ENCODE data around the gene FXYD7.
"Not testable (repeated sequence)": the region's sequence is repeated elsewhere in the genome, so short reads cannot be mapped to it uniquely, and the experiment has no call there.

FXYD7 gene

GRCh38 chr19:35143231-35143715 lies at the start of gene FXYD7:
Gene FXYD7, plus strand, starts transcription at chr19:35143255. Its CDS starts 79 bp downstream, at chr19:35143334.
- no peak for DNase-seq

DNA sequence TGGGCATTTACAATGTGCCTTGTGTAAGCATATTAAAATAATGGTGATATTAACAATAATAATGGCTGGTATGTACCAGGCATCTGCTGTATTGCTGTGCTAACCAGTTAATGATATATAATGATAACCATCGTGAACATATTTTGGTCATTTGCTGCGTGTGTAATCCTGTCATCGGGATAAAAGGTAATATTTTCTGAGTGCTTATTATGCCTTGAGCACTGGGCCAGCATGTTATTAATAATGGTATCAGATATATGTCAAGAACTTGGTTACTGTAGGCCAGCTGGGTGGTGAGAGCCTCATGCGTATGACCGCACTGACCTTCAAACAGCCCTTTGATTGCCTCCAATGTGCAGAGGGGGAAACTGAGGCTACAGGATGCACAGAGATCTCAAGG lies 49.6 kb upstream of the FXYD7 start:
- no peak for DNase-seq

- DNase-seq, result no peak
Measured at GRCh38 chr19:35093941-35094647, 49.0 kb upstream of the FXYD7 start.

- no peak for DNase-seq
Measured at GRCh38 chr19:35094656-35095055, 48.4 kb upstream of the FXYD7 start.

DNA sequence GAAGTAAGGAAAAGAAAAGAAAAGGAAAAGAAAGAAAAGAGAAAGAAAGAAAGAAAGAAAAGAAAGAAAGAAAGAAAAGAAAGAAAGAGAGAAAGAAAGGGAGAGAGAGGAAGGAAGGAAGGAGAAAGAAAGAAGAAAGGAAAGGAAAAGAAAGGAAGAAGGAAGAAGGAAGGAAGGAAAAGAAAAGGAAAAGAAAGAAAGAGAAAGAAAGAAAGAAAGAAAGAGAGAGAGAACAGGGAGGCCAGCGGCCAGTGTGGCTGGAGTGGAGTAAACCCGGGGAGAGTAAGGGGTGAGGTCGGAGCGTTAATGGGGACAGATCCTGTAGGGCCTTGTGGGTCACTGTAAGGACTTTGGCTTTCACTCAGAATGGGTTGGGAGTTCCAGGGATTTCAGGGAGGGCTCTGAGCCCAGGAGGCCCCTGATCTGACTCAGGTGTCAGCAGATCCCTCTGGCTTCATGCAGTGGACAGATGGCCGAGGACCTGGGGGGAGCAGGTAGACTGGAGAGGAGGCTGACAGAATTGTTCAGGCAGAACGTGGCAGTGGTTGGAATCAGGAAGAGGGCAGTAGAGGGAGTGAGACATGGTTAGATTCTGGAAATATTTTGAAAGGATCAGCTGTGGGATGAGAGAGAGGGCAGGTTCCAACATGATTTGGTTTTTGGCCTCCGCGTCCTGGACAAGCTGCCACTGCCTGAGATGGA lies 47.2 kb upstream of the FXYD7 start:
- DNase-seq, result no peak

DNA sequence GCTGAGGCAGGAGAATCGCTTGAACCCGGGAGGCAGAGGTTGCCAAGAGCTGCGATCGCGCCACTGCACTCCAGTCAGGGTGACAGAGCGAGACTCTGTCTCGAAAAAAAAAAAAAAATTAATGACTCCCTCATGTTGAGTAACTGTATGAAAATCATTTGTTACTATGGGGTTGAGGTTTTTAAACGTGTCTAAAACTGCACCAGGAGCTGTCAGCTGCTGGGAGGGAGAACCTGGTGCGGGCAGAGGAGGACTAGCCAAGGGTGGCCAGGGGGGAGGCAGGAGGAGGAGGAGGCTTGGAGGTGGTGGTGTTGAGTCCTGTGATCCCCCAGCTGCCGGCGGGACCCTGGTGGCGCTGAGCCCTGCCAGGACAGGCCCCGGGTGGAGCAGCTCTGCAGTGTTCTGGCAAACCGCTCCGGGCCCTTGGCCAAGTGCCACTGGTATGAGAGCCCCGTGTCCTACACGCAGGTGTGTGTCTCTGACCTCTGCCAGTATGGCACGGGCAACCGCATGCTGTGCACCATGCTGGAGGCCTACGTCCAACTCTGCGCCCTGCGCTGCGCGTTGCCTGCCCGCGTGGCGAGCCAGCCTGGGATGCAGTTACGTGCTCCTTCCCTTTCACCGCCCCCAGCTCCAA lies 44.5 kb upstream of the FXYD7 start:
- DNase-seq, result no peak

DNA sequence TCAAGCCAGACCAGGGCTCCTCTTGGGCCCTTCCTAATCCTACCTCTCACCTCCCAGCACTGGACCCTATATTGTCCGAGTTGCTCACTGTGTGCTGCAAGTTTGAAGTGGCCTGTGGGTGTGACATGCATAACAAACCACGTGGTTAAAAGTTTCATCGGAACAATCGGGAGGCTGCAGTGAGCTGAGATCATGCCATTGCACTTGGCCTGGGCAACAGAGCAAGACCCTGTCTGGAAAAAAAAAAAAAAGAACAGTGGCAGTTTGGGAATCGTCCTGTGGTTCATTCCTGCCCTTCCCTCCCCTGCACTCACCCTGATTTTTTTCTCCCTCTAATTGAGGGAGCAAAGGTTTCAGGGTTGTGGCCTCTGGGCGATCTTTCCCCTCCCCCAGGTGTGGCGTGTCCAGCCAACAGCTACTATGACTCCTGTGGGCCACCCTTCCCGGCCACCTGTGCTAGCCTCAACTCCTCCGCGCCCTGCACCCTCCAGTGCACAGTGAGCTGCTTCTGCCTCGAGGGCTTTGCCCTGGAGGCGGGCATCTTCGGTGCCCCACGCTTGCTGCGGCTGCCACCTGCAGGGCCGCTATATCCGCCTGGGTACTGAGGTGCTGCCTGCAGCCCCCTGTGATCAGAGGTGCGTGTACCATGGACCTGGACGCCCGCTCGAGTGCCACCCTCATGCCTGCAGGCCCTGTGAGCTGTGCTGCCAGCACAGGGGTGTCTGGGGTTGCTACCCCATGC lies 43.7 kb upstream of the FXYD7 start:
- no peak for DNase-seq

DNA sequence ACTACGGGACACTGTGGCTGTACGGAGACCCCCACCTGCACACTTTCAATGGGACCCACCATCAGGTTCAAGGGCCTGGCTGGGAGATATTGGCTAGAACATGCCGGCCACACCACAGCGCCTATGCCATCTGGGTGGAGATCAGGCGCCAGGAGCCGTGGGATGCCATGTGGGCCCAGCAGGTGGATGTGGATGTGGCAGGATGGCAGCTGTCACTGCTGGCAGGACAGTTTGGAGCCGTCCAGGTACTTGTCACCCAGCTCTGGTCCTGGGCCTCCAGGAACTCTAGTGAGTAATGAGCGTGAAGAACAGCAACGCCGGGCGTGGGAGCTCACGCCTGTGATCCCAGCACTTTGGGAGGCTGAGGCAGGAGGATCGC lies 43.2 kb upstream of the FXYD7 start:
- no peak for DNase-seq

DNA sequence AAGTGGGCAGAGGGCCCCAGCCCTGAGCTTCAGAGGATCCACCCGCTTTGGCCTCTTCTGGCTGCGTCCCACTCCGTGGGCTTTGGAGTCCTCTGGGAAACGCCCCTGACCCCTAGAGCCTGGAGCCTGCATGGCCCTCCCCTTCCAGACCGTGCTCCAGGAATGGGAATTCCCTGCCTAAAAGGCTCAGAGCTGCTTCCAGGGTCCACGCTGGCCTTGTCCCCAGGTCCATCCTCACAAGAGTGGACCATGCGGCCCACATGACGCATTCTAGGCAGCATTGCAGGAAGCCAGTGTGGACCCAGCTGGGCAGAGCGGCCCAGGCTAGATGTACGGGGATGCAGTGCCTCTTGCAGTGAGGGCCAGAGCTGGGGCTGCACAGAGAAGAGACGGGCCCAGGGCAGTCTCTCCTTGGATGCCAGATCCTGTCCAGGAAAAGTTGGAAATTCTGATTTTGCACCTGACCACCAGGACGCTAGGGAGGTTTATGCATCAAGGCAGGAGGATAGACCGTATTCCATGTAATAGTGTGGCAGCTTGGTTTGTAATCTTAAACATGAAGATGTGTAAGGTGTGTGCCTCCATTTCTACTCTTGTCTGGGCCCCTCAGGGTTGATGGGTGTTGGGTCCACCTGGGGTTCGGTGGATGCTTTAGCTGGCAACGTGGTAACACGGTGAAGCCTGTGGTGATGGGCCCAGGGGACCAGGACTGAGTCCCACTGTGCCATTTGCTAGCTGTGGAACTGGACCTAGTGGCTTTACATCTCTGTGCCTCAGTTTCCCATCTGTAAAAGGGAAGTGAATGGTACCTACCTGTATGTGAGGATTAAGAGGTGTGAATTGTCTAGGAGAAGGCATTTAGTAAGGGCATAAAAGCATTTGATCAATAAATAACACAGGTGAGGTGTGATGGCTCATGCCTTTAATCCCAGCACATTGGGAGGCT lies 42.2 kb upstream of the FXYD7 start:
- no peak for DNase-seq

DNA sequence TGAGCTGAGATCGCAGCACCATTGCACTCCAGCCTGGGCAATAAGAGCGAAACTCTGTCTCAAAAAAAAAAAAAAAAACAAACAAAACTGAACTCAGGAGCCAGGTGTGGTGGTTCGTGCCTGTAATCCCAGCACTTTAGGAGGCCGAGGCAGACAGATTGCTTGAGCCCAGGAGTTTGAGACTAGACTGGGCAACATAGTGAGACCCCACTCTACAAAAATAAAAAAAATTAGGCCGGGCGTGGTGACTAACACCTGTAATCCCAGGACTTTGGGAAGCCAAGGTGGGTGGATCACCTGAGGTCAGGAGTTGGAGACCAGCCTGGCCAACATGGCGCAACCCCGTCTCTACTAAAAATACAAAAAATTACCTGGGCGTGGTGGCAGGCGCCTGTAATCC lies 41.1 kb upstream of the FXYD7 start:
- DNase-seq, result not testable (repeated sequence)

DNA sequence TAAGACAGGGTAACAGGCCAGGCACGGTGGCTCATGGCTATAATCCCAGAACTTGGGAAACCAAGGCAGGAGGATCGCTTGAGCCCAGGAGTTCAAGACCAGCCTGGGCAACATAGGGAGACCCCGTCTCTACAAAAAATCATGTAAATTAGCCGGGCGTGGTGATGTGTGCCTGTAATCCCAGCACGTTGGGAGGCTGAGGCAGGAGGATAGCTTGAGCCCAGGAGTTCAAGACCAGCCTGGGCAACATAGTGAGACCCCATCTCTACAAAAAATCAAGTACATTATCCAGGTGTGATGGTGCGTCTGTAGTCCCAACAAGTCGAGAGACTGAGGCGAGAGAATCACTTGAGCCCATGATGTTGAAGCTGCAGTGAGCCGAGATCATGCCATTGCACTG lies 39.4 kb upstream of the FXYD7 start:
- not testable (repeated sequence) for DNase-seq

- no peak for DNase-seq
Measured at GRCh38 chr19:35104361-35104760, 38.7 kb upstream of the FXYD7 start.

DNA sequence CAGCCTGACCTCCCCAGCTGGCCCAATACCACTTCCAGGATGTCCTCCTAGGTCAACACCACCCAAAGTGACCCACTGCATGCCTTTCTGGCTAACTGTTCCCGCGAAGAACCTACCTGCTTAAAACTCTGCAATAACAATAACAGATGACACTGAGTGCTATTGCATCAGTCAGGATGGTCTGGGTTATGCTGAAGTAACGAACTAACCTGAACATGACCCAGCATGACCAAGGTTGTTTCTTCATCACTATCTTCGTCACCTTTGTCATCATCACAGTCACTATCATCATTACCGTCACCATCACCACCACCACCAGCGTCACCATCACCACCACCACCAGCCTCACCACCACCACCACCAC lies 38.0 kb upstream of the FXYD7 start:
- no peak for DNase-seq

DNA sequence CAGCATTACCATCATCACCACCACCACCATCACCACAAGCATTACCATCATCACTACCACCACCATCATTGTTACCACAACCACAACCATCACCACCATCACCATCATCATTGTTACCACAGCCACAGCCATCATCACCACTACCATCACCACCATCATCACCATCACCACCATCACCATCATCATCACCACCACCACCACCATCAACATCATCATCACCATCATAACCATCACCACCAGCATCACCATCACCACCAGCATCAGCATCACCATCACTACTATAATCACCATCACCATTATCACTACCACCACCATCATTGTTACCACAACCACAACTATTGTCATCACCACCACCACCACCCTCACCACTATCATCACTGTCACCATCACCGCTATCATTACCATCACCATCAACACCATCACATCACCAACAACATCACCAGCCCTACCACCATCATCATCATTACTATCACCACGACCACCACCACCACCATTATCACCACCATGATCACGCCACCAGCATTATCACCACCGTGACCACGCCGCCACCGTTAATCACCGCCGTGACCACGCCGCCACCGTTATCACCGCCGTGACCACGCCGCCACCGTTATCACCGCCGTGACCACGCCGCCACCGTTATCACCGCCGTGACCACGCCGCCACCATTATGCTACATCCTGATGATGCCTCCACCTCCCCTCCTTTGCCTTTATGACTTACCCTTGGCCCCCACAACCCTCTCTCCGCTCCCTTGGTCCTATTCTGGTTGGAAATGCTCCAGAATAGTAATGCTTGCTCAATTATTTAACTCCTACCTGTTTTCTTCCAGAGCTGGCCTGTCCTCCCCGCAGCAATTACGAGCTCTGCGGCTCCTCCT lies 37.4 kb upstream of the FXYD7 start:
- DNase-seq, result no peak

GRCh38 chr19:35106291-35106583 lies 36.8 kb upstream of the FXYD7 start:
- no peak for DNase-seq

GRCh38 chr19:35106898-35107541 lies 36.0 kb upstream of the FXYD7 start:
- DNase-seq, result no peak

DNA sequence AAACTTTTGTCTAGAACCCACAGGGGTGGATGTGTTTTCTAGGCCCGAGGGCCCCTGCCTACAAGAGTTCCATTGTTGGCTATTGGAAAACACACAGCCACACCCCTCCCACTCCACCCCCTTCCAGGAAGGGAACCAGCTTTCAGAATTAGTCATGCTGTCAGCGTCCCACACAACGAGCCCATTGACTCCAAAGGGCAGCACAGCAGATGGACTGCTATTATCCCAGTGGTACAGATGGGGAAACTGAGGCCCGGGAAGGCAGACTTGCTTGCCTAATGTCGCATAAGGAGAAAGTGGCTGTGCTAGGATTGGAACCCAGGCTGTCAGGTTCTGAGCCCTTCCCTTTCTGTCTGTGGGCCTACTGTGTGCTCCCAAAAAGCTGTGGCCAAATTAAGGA lies 35.5 kb upstream of the FXYD7 start:
- peak; percentile 34 to 46 for DNase-seq

DNA sequence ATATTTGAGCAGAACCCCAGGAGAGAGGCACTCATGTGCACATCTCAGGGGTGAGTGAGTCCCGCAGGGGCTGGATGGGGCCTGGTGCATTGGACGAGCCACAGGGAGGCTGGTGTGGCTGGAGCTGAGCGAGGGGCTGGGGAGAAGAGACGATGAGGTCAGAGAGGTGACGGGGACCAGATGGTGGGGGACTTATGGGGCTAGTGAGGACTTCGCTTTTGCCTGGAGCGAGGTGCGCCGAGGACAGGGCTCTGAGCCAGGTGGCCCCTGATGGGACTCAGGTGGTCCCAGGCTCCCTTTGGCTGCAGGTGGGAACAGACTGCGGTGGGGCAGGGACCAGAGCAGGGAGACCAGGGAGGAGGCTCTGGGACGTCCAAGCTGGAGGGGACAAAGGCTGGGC lies 34.3 kb upstream of the FXYD7 start:
- DNase-seq, result no peak

DNA sequence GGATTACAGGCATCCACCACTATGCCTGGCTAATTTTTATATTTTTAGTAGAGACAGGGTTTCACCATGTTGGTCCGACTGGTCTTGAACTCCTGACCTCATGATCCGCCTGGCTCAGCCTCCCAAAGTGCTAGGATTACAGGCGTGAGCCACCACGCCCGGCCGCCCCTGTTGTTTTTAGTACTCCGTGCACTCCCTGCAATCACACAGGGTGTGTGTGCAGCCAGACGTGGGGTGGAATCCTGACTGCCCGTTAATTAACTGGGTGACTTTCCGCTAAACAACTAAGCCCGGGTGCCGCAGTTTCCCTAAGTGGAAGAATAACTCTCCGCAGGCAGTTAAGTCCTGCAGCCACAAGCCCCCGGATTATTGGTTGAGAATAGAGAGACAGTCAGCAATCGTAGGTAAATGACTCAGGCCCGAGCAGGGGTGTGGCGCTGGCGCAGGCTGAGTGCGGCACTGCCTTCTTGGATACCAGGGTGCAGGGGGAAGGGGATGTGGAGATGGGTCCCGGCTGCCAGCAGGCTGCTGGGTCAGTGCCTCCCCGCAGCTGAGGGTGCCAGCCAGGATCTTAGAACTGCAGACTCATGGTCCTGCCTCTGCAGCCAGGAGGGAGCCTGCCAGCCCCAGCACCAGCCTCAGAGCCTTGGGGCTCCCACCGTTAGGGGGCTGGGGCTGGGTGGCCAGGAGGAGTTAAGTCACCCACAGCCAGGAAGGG lies 33.5 kb upstream of the FXYD7 start:
- no peak for DNase-seq

- DNase-seq, result no peak
Measured at GRCh38 chr19:35110974-35111373, 32.1 kb upstream of the FXYD7 start.
